GM12872 (cell line): Measurements from ENCODE around the gene EFCAB11.
A peak's percentile ranks its signal among the peaks of the same experiment; 100 is the strongest.

Experiments used
- TF ChIP-seq, protein P1 (sequence below): IDR thresholded peaks from 3 replicates; pipeline ENCODE4 v1.5.1; 2011; ENCODE audit warnings: low read depth, mild to moderate bottlenecking, low read length, moderate library complexity; ENCODE audit not compliant: insufficient read depth

EFCAB11 gene, protein sequence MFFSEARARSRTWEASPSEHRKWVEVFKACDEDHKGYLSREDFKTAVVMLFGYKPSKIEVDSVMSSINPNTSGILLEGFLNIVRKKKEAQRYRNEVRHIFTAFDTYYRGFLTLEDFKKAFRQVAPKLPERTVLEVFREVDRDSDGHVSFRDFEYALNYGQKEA

DNA sequence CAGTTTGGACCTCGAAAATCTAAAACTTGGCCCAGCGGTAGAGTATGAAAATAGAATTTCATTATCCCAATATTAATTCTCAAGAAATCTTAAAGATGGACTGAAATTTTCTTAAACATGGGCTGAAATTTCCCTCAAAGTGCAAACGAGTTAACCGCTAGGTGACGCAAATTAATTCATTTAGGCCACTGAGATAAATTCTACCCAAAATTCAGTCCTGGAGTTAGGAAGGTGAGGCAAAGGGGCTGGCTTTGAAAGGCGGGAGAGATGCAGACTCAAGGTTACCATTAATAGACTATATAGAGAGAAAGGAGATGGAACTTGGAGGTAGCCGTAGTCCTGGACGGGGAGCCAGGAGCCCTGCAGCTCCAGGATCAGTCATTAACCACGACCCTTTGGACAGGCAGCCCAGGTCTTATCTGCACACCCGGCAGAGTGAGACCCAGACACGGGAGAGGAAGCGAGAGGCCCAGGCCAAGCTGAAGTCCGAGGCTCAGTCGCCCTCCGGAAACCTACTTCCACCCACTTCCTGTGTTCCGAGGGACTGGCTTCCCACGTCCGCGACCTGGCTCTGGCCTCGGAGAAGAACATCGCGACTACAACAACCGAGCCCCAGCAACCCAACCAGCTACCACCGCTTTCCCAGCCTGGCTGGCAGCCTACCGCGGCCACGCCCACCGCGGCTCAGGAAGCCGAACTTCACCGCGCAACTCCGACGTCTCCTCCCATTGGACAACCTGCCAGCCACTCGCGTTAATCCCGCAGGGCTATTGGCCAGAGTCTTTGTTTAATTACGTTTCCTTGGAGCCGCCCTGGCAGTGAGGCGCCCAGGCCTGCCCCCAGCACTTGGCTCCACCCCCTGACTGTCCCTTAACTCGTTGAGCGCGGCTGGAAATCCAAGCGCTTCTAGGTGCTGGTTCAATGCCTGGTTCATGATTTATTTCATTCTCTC, at the start of gene EFCAB11:
Gene EFCAB11 (minus strand): TSS at position 661 of the 952 bp plus-strand sequence. CDS start 70 bp downstream, at position 591.
- TF ChIP-seq, protein P1, sequence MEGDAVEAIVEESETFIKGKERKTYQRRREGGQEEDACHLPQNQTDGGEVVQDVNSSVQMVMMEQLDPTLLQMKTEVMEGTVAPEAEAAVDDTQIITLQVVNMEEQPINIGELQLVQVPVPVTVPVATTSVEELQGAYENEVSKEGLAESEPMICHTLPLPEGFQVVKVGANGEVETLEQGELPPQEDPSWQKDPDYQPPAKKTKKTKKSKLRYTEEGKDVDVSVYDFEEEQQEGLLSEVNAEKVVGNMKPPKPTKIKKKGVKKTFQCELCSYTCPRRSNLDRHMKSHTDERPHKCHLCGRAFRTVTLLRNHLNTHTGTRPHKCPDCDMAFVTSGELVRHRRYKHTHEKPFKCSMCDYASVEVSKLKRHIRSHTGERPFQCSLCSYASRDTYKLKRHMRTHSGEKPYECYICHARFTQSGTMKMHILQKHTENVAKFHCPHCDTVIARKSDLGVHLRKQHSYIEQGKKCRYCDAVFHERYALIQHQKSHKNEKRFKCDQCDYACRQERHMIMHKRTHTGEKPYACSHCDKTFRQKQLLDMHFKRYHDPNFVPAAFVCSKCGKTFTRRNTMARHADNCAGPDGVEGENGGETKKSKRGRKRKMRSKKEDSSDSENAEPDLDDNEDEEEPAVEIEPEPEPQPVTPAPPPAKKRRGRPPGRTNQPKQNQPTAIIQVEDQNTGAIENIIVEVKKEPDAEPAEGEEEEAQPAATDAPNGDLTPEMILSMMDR: 0 out of 3 replicates have a peak, but pooled peaks have one; percentile 18

DNA sequence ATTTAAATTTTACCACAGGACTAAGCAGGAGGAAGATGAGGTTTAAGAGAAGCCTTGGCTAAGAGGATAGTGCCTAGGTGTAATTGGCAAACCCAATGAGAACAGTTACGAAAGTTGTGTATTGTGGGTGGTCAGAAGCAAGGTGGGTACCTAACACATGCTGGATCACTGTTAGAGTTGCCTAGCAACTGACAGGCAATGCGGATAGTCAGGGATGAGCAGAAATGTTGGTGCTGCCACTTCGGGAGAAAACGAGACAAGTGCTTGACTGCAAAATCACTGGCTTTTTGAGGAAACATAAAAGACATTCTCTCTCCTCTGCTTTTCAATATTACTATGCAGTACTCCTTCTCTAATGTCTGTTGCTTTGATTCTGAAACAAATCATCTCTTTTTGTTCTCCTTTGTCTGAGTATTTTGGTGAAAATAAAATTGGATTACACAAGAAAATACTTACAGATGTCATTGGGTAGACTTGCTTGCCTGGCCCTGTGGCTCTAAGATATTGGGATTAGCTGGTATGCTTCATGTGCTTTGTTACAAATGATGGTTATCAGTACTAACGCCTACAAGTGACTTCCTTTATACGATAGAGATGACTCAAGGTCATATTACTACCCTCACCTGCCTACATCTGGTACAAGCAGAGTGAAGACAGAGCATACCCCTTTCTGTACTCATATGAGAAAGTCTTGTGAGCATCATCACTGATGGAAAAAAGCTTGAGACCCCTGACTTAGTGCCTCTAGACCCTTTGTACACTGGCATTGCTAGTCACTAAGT, 49.2 kb upstream of the EFCAB11 start:
- TF ChIP-seq, protein P1: no peak

DNA sequence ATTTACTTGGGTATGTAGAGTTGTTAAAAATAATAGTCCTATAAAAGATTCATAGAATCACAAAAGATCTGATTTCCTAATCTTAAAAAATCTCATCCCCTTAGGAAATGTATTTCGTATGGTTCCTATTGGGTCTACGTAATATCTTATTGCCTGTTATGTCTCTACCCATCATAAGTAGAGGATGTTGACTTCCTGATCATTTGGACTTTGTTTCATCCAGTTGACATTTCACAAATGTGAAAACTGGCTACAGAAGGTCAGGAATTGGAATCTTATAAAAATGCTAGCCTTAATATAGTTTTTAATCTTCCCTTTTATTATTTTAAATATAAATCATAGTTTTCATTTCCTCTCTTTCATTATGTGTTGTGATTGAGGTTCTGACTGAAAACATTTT, 46.4 kb upstream of the EFCAB11 start:
- TF ChIP-seq, protein P1: no peak

DNA sequence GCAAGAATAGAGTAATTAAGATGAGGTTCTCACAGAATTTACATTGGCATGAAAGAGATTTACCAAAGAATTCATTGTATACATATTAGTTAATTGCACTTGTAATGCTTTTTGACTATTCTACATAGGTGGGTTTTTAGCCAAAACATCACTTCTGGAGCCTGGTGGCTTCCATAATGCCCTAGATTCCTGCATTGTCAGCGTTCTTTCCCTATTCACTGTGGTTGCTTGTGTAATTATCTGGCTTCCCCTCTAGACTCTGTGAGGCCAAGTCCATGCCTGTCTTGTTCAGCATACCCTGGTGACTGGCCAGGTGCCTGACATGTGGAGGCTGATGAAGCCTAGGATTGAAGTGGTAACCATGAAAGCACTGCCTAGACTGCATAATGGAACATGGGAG, 42.4 kb upstream of the EFCAB11 start:
- TF ChIP-seq, protein P1: no peak

DNA sequence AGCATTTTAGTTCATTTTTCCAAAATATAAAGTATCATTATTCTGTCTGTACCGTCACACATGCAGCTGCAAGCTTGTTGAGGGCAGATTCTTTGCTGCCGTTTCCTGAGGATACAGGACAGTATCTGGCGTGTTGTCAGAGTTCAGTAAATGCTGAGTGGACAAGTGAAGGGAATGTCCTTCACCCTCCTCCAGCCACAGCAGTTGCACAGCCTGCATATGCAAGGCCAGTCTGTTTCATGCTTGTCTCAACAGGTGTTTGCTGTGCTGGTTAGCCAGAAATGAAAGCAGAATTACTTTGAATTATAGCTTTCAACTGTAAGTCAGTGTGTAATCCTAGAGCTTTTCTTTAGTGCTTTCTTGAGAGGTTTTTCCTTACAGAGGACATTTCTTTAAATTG, 37.7 kb upstream of the EFCAB11 start:
- TF ChIP-seq, protein P1: no peak

DNA sequence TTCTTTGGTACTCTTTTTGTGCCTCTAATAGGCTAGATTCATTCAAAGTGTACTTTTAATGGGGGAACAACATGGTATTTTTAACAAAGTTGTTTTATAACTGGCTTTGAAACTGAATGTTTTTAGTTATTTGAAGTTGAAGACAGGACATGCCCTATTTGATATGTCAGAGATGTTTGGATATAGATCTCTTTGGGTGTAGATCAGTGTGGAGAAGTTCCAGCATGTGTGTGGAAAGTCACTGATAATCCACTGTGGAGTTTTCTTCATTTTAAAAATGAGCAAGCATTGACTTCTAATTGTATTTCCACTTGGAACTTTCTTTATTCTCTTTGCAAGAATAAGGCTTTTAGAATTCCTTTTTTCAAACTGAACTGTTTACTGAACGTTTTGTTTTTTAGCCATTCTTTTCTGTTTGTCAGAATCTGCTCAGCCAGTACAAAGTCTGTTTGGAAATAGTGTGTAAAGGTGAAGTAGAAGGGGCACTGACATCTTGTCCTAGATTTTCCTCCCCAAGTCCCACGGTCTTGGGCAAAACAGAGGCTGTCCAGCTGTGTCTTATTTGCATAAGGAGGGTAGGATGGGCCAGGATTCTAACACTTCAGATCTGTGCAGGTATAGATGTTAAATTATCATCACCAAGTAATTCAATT, 36.2 kb upstream of the EFCAB11 start:
- TF ChIP-seq, protein P1: no peak
